ENCODE measurements around the gene HORMAD1. TPM values are rescaled to one million over a fixed set of nuclear protein-coding genes. Genes with fewer than 3 reads are reported as not detected.
"Not testable (repeated sequence)": the region's sequence is repeated elsewhere in the genome, so short reads cannot be mapped to it uniquely, and the experiment has no call there.

HORMAD1 gene
- total and polyA plus RNA-seq, 2 experiments from 2014 or later = not detected

GRCh38 chr1:150660584-150660983 is 60.1 kb downstream of the HORMAD1 start:
- no peak overlapping the region for H3K4me3 ChIP-seq
- no peak for DNase-seq (ENCODE audit: low read depth in 1 of 2, low spot score in 1 of 2)

GRCh38 chr1:150657064-150657463 is 63.6 kb downstream of the HORMAD1 start:
- H3K9me3 ChIP-seq (ENCODE audit: low read depth); H3K27ac ChIP-seq; H3K4me3 ChIP-seq; H3K4me1 ChIP-seq (ENCODE audit: low read depth); H3K27me3 ChIP-seq; DNase-seq (ENCODE audit: low read depth in 1 of 2, low spot score in 1 of 2): not testable (repeated sequence)
- H3K36me3 ChIP-seq = peaks cover 12% of the 10 kb centered on the region

More at GRCh38 chr1:150660584-150660983, 60.1 kb downstream of the HORMAD1 start:
- Histone ChIP-seq H3K9me3 (ENCODE audit: low read depth) (no peaks in the 10 kb centered on the region), H3K27me3 (no peaks in the 10 kb centered on the region), H3K4me1 (ENCODE audit: low read depth) (no peaks in the 10 kb centered on the region), H3K36me3 (peaks cover 12% of the 10 kb centered on the region), H3K27ac (no peak overlapping the region)
- no peak for TF ChIP-seq CTCF (IDR thresholded peaks at IDR 0.05; ENCODE audit: low read depth, low read length)

GRCh38 chr1:150654635-150655034 is 66.1 kb downstream of the HORMAD1 start:
- not testable (repeated sequence) for H3K9me3 ChIP-seq (ENCODE audit: low read depth); H3K27me3 ChIP-seq; H3K27ac ChIP-seq; DNase-seq (ENCODE audit: low read depth in 1 of 2, low spot score in 1 of 2); H3K4me1 ChIP-seq (ENCODE audit: low read depth); H3K36me3 ChIP-seq; H3K4me3 ChIP-seq

DNA sequence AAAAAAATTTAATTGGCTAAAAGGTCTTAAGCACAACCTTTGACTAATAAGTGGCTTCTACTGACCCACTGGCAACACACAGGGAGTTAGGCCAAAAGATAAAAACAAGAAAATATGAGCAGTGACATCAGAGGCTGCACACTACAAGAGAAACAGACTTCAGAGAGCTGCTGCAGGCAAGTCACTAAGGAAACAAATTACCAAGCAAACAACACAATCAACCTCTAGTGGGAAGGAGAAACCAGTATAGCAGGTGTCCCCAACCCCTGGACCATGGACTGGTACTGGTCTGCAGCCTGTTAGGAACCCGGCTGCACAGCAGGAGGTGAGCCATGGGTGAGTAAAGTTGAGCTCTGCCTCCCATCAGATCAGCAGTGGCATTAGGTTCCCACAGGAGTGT is 70.5 kb downstream of the HORMAD1 start:
- no peak overlapping the region for H3K27ac ChIP-seq
- DNase-seq (ENCODE audit: low read depth in 1 of 2, low spot score in 1 of 2) = peak in 1 of 2 donors; percentile 63
- no peak overlapping the region for H3K4me3 ChIP-seq
- TF ChIP-seq CTCF (IDR thresholded peaks at IDR 0.05; ENCODE audit: low read depth, low read length) = no peak
- no peaks in the 10 kb centered on the region for H3K4me1 ChIP-seq (ENCODE audit: low read depth)
- H3K9me3 ChIP-seq (ENCODE audit: low read depth) = no peaks in the 10 kb centered on the region
- peaks cover 15% of the 10 kb centered on the region for H3K36me3 ChIP-seq
- H3K27me3 ChIP-seq = no peaks in the 10 kb centered on the region

- no peaks in the 10 kb centered on the region for H3K4me1 ChIP-seq (ENCODE audit: low read depth)
- TF ChIP-seq CTCF (IDR thresholded peaks at IDR 0.05; ENCODE audit: low read depth, low read length) = no peak
- no peaks in the 10 kb centered on the region for H3K27me3 ChIP-seq
- no peak for DNase-seq (ENCODE audit: low read depth in 1 of 2, low spot score in 1 of 2)
- H3K27ac ChIP-seq = no peak overlapping the region
- peaks cover 15% of the 10 kb centered on the region for H3K36me3 ChIP-seq
- H3K9me3 ChIP-seq (ENCODE audit: low read depth) = no peaks in the 10 kb centered on the region
- no peak overlapping the region for H3K4me3 ChIP-seq
These were observed 71.1 kb downstream of the HORMAD1 start for GRCh38 chr1:150649441-150650075.

Other genes starting within 250 kb of the HORMAD1 start
- gene TARS2, start 233.5 kb downstream of the HORMAD1 start, total RNA-seq = 34.5 and 35.7 TPM in 2 replicates
- 46.8 and 62.5 TPM in 2 replicates for gene TARS2, start 233.5 kb downstream of the HORMAD1 start, polyA plus RNA-seq
- gene ECM1, start 212.8 kb downstream of the HORMAD1 start, total RNA-seq = 0.78 and 1.9 TPM in 2 replicates
- 1.9 and 2.9 TPM in 2 replicates for gene ECM1, start 212.8 kb downstream of the HORMAD1 start, polyA plus RNA-seq
- 3.9 TPM in 1 of 2 replicates, not detected in the other for gene FALEC, start 205.1 kb downstream of the HORMAD1 start, total RNA-seq
- 4.7 and 6.2 TPM in 2 replicates for gene FALEC, start 205.1 kb downstream of the HORMAD1 start, polyA plus RNA-seq
- 28.8 and 44.2 TPM in 2 replicates for gene ADAMTSL4, start 171.5 kb downstream of the HORMAD1 start, total RNA-seq
- 51.9 and 65.5 TPM in 2 replicates for gene ADAMTSL4, start 171.5 kb downstream of the HORMAD1 start, polyA plus RNA-seq
- 96.5 and 101 TPM in 2 replicates for gene MCL1, start 141.3 kb downstream of the HORMAD1 start, total RNA-seq
- 61.2 and 65.2 TPM in 2 replicates for gene MCL1, start 141.3 kb downstream of the HORMAD1 start, polyA plus RNA-seq
- gene ENSA, start 91.3 kb downstream of the HORMAD1 start, total RNA-seq = 65.9 and 158 TPM in 2 replicates
- 62.2 and 82.2 TPM in 2 replicates for gene ENSA, start 91.3 kb downstream of the HORMAD1 start, polyA plus RNA-seq
- gene GOLPH3L, start 23.7 kb downstream of the HORMAD1 start, total RNA-seq = 6.6 and 11.8 TPM in 2 replicates
- 17.4 and 22.3 TPM in 2 replicates for gene GOLPH3L, start 23.7 kb downstream of the HORMAD1 start, polyA plus RNA-seq
- gene CTSS, start 44.9 kb upstream of the HORMAD1 start, total RNA-seq = 0.03 TPM in 1 of 2 replicates, not detected in the other
- gene CTSS, start 44.9 kb upstream of the HORMAD1 start, polyA plus RNA-seq = not detected in 2 replicates
- gene CTSK, start 87.4 kb upstream of the HORMAD1 start, total RNA-seq = 1.7 and 2.0 TPM in 2 replicates
- 2.2 and 3.8 TPM in 2 replicates for gene CTSK, start 87.4 kb upstream of the HORMAD1 start, polyA plus RNA-seq
- gene ARNT, start 155.7 kb upstream of the HORMAD1 start, total RNA-seq = 46.8 and 87.3 TPM in 2 replicates
- gene ARNT, start 155.7 kb upstream of the HORMAD1 start, polyA plus RNA-seq = 29.4 and 44.0 TPM in 2 replicates
- not detected in 2 replicates for gene CTXND2, start 166.2 kb upstream of the HORMAD1 start, total RNA-seq
- gene CTXND2, start 166.2 kb upstream of the HORMAD1 start, polyA plus RNA-seq = not detected in 2 replicates
- gene SETDB1, start 205.5 kb upstream of the HORMAD1 start, total RNA-seq = 37.8 and 69.9 TPM in 2 replicates
- gene SETDB1, start 205.5 kb upstream of the HORMAD1 start, polyA plus RNA-seq = 20.1 and 23.7 TPM in 2 replicates